NCI-H2107 treated with DMSO at 0.1 percent for 48 hours (cell line): Measurements from ENCODE around the gene AK4.

ENCODE experiments used
- DNase-seq: peaks from one replicate; lab custom pipeline; 2025; ENCODE audit not compliant: unreplicated experiment; lab: John Stamatoyannopoulos, UW

The AK4 gene

GRCh38 chr1:65269612-65270011 is 121.6 kb downstream of the AK4 start:
- DNase-seq, result no peak

GRCh38 chr1:65276197-65276939 is 128.4 kb downstream of the AK4 start:
- no peak for DNase-seq

DNA sequence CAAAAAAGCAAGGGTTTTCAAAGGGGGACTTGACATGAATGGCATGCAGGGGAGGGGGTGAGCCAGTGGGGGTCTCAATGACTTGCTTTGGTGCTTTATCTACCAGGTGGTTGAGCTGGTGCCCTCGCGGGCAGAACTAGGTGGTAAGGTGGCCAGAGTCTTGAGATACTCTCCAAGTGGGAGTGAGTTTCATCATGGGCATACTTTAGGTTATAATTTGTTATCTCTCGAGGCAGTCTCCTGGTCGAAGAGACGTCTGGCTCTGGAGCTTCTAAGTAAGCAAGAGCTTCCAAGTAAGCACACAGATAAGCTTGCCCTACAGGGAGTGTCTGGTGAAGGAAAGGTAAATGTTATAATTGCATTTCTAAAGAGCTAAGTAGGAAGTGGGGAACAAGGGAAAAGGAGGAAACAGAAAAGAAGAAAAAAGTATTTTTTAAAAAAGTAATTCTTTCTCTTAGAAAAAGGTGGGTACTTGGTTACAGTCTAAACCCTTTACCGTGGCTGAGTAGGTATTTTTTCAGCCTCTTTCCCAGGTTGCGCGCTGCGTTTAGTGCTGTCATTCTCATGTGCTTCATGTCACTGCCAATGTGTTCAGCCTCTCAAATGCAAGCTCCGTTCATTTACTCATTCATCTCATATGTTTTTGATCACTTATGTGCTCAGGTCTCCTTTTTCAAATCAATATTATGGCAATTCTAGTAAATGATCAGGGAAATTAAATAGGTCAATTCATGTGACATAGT is 129.8 kb downstream of the AK4 start:
- DNase-seq, result no peak

GRCh38 chr1:65278376-65279069 is 130.5 kb downstream of the AK4 start:
- DNase-seq, result no peak

DNA sequence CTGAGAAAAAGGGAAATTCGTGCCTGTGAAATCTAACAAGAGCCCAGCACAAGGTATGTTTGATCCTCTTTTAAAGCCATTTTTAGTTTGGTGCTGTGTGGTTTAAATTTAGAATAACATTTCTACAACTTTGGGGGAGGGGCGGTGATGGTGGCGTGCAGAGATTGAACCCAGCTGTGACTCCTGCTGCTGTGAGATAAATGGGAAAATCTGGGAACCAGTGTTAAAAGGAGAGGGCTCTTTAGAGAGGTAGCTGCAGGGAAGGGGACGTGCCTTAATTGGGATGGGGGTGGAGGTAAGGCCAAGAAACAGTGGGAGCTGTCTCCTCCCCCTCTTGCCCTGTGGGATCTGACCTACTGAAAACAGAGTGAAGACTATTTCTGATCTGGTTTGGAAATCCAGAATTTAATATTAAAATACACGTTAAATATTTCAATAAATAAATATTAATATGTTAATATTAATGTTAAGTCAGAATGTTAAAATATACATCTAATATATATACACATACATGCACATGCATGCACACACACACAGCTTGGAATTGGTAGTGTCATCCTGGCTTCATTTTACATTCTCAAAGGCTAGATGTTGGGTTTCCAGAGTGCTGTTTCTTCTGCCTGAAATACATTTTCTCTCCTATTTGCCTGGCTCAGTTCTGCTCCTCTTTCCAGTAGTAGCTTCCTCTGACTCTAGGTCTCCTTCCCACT is 131.2 kb downstream of the AK4 start:
- no peak for DNase-seq
